Transverse colon (tissue), 4 donors: Measurements from ENCODE around the gene ARMC3. TPM values are rescaled to one million over a fixed set of nuclear protein-coding genes. Genes with fewer than 3 reads are reported as not detected.

Source experiments
- DNase-seq: peaks from one replicate; pipeline ENCODE4 v3.0.0-alpha.2; 2019
- H3K27ac ChIP-seq, 4 donors: fragments of 200-600 bp; sonication (generic); 2 replicates each; pipeline ENCODE4 v1.5.1; 2016 to 2018; ENCODE audit warnings: inconsistent platforms in 4 of 4
- H3K27me3 ChIP-seq: fragments of 200-600 bp; sonication (generic); 2 replicates; pipeline ENCODE4 v1.5.1; 2017; ENCODE audit warnings: inconsistent platforms
- H3K36me3 ChIP-seq, 4 donors: fragments of 200-600 bp; sonication (generic); 2 replicates each; pipeline ENCODE4 v1.5.1; 2017 to 2019; ENCODE audit warnings: inconsistent platforms in 4 of 4
- H3K4me1 ChIP-seq, 4 donors: fragments of 200-600 bp; sonication (generic); 2 replicates each; pipeline ENCODE4 v1.5.1; 2017 to 2020; ENCODE audit warnings: inconsistent platforms in 4 of 4
- H3K4me3 ChIP-seq, 4 donors: fragments of 200-600 bp; sonication (generic); 1 replicate in 1 of 4; 2 replicates in 3 of 4; pipeline versions ENCODE4 v1.5.1 to v1.6.1; 2017 to 2019; ENCODE audit warnings: inconsistent platforms in 4 of 4
- H3K9me3 ChIP-seq, 2 donors: fragments of 200-600 bp; sonication (generic); 2 replicates each; pipeline ENCODE4 v1.5.1; 2017 to 2019; ENCODE audit warnings: inconsistent platforms in 2 of 2
- EP300 ChIP-seq: sonication (generic); formaldehyde crosslinking; IDR thresholded peaks from one replicate; pipeline ENCODE4 v1.6.1; 2017; ENCODE audit warnings: antibody characterized with exemption, low read depth
- POLR2A ChIP-seq: fragments of 450-650 bp; IDR thresholded peaks from one replicate; pipeline ENCODE4 v1.6.1; 2016; ENCODE audit warnings: antibody characterized with exemption, mild to moderate bottlenecking, moderate library complexity
- POLR2AphosphoS5 ChIP-seq, 3 donors: sonication (generic); formaldehyde crosslinking; IDR thresholded peaks; one replicate each; pipeline ENCODE4 v1.6.1; 2016; ENCODE audit warnings: antibody characterized with exemption in 3 of 3
- WGBS, 2 donors: methylation state at CpG; one replicate each; pipeline ENCODE4 v1.1.5; 2018; ENCODE audit warnings: low coverage in 1 of 2; 5-methylcytosine and 5-hydroxymethylcytosine counted together
- in situ Hi-C, 4 donors: fragments of 200-750 bp; cut with MboI; loops; one replicate each; pipeline versions ENCODE4 v1.15.0 to v1.15.1; 2017; ENCODE audit warnings: low sequenced_read_pairs in 3 of 4, low pct_ligation_motif_present in 1 of 4, low pct_unique_long_range_greater_than_20kb in 1 of 4
- intact Hi-C: fragments of 100-400 bp; cut with DNase I; formaldehyde crosslinking; loops from one replicate; pipeline ENCODE4 v1.15.1; 2023; ENCODE audit warnings: low total_unique reads
- total RNA-seq, 4 donors: library from RNA; depleted of rRNA; stranded (reverse); fragments of >200 nt; gene quantifications; one replicate each; pipeline ENCODE4 v1.1.0, GENCODE V29; 2016
- TF ChIP-seq, protein P1 (sequence below), 5 experiments: fragments of 200-600 bp in 3 of 5; fragments of 450-650 bp in 2 of 5; sonication (generic) in 3 of 5; IDR thresholded peaks; 1 replicate in 2 of 5; 2 replicates in 3 of 5; pipeline ENCODE4 v1.5.1; 2016 to 2017; ENCODE audit warnings: antibody characterized with exemption in 5 of 5, inconsistent platforms in 3 of 5, mild to moderate bottlenecking in 2 of 5, moderate library complexity in 1 of 5

The ARMC3 gene
- total RNA-seq, 4 donors from 2014 or later, result not detected

DNA sequence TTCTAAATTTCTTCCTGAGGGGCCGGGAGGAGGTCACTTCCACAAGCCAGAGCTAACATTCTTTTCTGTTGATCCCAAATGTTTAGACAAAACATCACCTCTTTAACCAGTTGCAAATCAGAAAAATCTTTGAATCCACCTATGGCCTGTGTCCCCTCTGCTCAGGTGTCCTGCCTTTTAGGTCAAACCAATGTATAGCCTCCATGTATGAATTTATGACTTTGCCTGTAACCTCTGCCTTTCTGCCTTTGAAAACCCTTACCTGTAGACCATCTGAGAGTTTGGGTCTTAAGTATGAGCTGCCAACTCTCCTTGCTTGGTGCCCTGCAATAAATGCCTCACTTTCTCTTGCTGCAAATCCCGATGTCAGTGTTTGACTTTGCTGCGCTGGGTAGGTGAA, 123.4 kb downstream of the ARMC3 start:
- H3K4me1 ChIP-seq, result peaks cover 0 to 7% (median 2%) of the 10 kb centered on the region in 4 donors
- in situ Hi-C loops, result no loop called here
- TF ChIP-seq EP300 (no peak), POLR2A (no peak), POLR2AphosphoS5 (IDR thresholded peaks at IDR 0.05) (no peak)
- TF ChIP-seq, protein P1, sequence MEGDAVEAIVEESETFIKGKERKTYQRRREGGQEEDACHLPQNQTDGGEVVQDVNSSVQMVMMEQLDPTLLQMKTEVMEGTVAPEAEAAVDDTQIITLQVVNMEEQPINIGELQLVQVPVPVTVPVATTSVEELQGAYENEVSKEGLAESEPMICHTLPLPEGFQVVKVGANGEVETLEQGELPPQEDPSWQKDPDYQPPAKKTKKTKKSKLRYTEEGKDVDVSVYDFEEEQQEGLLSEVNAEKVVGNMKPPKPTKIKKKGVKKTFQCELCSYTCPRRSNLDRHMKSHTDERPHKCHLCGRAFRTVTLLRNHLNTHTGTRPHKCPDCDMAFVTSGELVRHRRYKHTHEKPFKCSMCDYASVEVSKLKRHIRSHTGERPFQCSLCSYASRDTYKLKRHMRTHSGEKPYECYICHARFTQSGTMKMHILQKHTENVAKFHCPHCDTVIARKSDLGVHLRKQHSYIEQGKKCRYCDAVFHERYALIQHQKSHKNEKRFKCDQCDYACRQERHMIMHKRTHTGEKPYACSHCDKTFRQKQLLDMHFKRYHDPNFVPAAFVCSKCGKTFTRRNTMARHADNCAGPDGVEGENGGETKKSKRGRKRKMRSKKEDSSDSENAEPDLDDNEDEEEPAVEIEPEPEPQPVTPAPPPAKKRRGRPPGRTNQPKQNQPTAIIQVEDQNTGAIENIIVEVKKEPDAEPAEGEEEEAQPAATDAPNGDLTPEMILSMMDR (IDR thresholded peaks at IDR 0.05), result no peak
- intact Hi-C loops, result no loop called here
- H3K9me3 ChIP-seq, result no peaks in the 10 kb centered on the region
- WGBS, 2 donors, result 90 to 97% methylated on average over 3 of the region's 3 CpGs
- no peaks in the 10 kb centered on the region for H3K36me3 ChIP-seq
- no peak overlapping the region for H3K4me3 ChIP-seq
- no peaks in the 10 kb centered on the region for H3K27me3 ChIP-seq
- H3K27ac ChIP-seq, result no peak overlapping the region
- DNase-seq, result no peak

- 86 to 89% methylated on average over 1 to 5 of the region's 5 CpGs for WGBS, 2 donors
- H3K36me3 ChIP-seq, result no peaks in the 10 kb centered on the region
- in situ Hi-C loops, result no loop called here
Observed at GRCh38 chr10:23051855-23052331, 124.0 kb downstream of the ARMC3 start.

DNA sequence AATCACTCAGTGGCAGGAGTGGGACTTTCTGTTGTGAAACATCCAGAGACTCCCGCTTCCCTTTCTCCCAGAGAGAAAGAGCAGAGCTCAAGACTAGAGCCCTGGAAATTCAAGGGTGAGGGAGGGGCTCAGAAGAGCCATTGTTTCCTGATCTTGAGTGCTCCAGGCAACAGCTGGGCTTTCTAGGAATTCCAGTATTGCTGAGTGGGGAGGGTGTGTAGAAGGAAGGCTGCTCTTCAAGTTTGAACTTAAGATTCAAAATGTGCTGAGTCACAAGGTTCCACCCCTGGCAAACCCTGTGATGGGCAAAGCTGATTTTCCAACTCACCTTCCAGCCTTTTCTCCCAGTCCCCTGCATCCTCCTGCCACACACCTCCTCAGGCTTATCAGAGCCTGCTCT, 125.2 kb downstream of the ARMC3 start:
- intact Hi-C loops, result no loop called here
- H3K36me3 ChIP-seq, result no peaks in the 10 kb centered on the region
- TF ChIP-seq POLR2AphosphoS5 (IDR thresholded peaks at IDR 0.05) (no peak), POLR2A (no peak), EP300 (no peak)
- TF ChIP-seq, protein P1 (IDR thresholded peaks at IDR 0.05), result no peak
- H3K9me3 ChIP-seq, result no peaks in the 10 kb centered on the region
- no peaks in the 10 kb centered on the region for H3K27me3 ChIP-seq
- no peak overlapping the region for H3K4me3 ChIP-seq
- 33 to 83% methylated on average over 1 of the region's 1 CpG for WGBS, 2 donors
- DNase-seq, result no peak
- in situ Hi-C loops, result no loop called here
- no peak overlapping the region for H3K27ac ChIP-seq
- H3K4me1 ChIP-seq, result no peaks in the 10 kb centered on the region

More at GRCh38 chr10:23051855-23052331, 124.0 kb downstream of the ARMC3 start:
- no peaks in the 10 kb centered on the region for H3K9me3 ChIP-seq
- no peak for DNase-seq
- H3K4me1 ChIP-seq, result peaks cover 0 to 6% (median 2%) of the 10 kb centered on the region in 4 donors
- no peak overlapping the region for H3K4me3 ChIP-seq
- H3K27ac ChIP-seq, result no peak overlapping the region
- intact Hi-C loops, result no loop called here
- TF ChIP-seq, protein P1 (IDR thresholded peaks at IDR 0.05), result no peak
- TF ChIP-seq POLR2A (no peak), EP300 (no peak)
- H3K27me3 ChIP-seq, result no peaks in the 10 kb centered on the region

- TF ChIP-seq, protein P1 (IDR thresholded peaks at IDR 0.05), result no peak
- no peak for TF ChIP-seq POLR2AphosphoS5 (IDR thresholded peaks at IDR 0.05)
- no peak for TF ChIP-seq EP300
- no peak for TF ChIP-seq POLR2A
- H3K4me3 ChIP-seq, result no peak overlapping the region
- WGBS, 2 donors, result 48 to 77% methylated on average over 7 of the region's 7 CpGs
- DNase-seq, result no peak
- H3K27ac ChIP-seq, result no peak overlapping the region
- in situ Hi-C loops (no loop called here), intact Hi-C loops (no loop called here)
- H3K27me3 ChIP-seq, result no peaks in the 10 kb centered on the region
- no peaks in the 10 kb centered on the region for H3K9me3 ChIP-seq
- H3K36me3 ChIP-seq, result no peaks in the 10 kb centered on the region
- no peaks in the 10 kb centered on the region for H3K4me1 ChIP-seq
Observed at GRCh38 chr10:23055424-23056185, 127.8 kb downstream of the ARMC3 start.
